ENCODE data around the gene ATP2A3.

- TF ChIP-seq CTCF (IDR thresholded peaks at IDR 0.05) (no peak), EZH2 (IDR thresholded peaks at IDR 0.05; ENCODE audit: borderline replicate concordance, insufficient read depth, low read depth, low read length, poor library complexity, severe bottlenecking) (no peak)
Observed at GRCh38 chr17:3880983-3881382, 83.3 kb downstream of the ATP2A3 start.
